HG02763 (cell line): ENCODE data around the gene IRF9.

Source experiments
- ATAC-seq: cut with Tn5 transposase; IDR thresholded peaks from one replicate; pipeline ENCODE4 v1.9.1; 2021; ENCODE audit warnings: mild to moderate bottlenecking, moderate library complexity; ENCODE audit not compliant: unreplicated experiment

IRF9 gene

GRCh38 chr14:24176599-24176998, 15.5 kb downstream of the IRF9 start:
- no peak for ATAC-seq

GRCh38 chr14:24177041-24177825, 16.2 kb downstream of the IRF9 start:
- no peak for ATAC-seq

GRCh38 chr14:24177891-24178290, 16.8 kb downstream of the IRF9 start:
- no peak for ATAC-seq

- no peak for ATAC-seq
Observed at GRCh38 chr14:24178399-24179178, 17.5 kb downstream of the IRF9 start.

GRCh38 chr14:24179294-24179960, 18.4 kb downstream of the IRF9 start:
- no peak for ATAC-seq

GRCh38 chr14:24179961-24180796, 19.1 kb downstream of the IRF9 start:
- ATAC-seq, result no peak

- no peak for ATAC-seq
Observed at GRCh38 chr14:24181371-24182077, 20.5 kb downstream of the IRF9 start.

- ATAC-seq, result no peak
Observed at GRCh38 chr14:24182110-24182882, 21.2 kb downstream of the IRF9 start.

- ATAC-seq, result no peak
Observed at GRCh38 chr14:24183014-24183481, 22.0 kb downstream of the IRF9 start.

GRCh38 chr14:24184104-24184970, 23.3 kb downstream of the IRF9 start:
- ATAC-seq, result no peak

- no peak for ATAC-seq
Observed at GRCh38 chr14:24185026-24185425, 24.0 kb downstream of the IRF9 start.

GRCh38 chr14:24185741-24186140, 24.7 kb downstream of the IRF9 start:
- ATAC-seq, result no peak

- ATAC-seq, result no peak
Observed at GRCh38 chr14:24186831-24187538, 25.9 kb downstream of the IRF9 start.

GRCh38 chr14:24187539-24187915, 26.5 kb downstream of the IRF9 start:
- no peak for ATAC-seq

- peak; percentile 85 for ATAC-seq
Observed at GRCh38 chr14:24188251-24189058, 27.4 kb downstream of the IRF9 start, which contains the start of gene IPO4. Gene IPO4 (minus strand): TSS chr14:24188816. CDS start chr14:24188787, 29 bp downstream.

- ATAC-seq, result no peak
Observed at GRCh38 chr14:24189059-24189375, 28.0 kb downstream of the IRF9 start.

- no peak for ATAC-seq
Observed at GRCh38 chr14:24189460-24189859, 28.4 kb downstream of the IRF9 start.
